K562 (cell line): ENCODE results near the gene NRF1. TPM values are rescaled to one million over a fixed set of nuclear protein-coding genes. Genes with fewer than 3 reads are reported as not detected.

Experiments
- ARNT ChIP-seq, 2 experiments: fragments of 450-650 bp; IDR thresholded peaks; 2 replicates each; pipeline ENCODE4 v1.6.1; 2016; ENCODE audit warnings: mild to moderate bottlenecking in 1 of 2
- C11orf30 ChIP-seq: fragments of 450-650 bp; IDR thresholded peaks from 2 replicates; pipeline ENCODE4 v1.6.1; 2016; ENCODE audit warnings: low read depth, mild to moderate bottlenecking
- CBX3 ChIP-seq, 2 experiments: IDR thresholded peaks; 1 replicate in 1 of 2; 2 replicates in 1 of 2; pipeline ENCODE4 v1.6.1; 2012; ENCODE audit warnings: inconsistent platforms in 2 of 2, low read length in 2 of 2, borderline replicate concordance in 1 of 2, control low read depth in 1 of 2
- DACH1 ChIP-seq: fragments of 450-650 bp; IDR thresholded peaks from 2 replicates; pipeline ENCODE4 v1.6.1; 2018; ENCODE audit not compliant: partially characterized antibody
- GTF2B ChIP-seq: IDR thresholded peaks from 2 replicates; pipeline ENCODE4 v1.6.1; 2011; ENCODE audit not compliant: insufficient read length; ENCODE audit errors: extremely low read depth
- KDM1A ChIP-seq, 2 experiments: fragments of 450-650 bp; IDR thresholded peaks; 2 replicates each; pipeline ENCODE4 v1.6.1; 2016; ENCODE audit warnings: mild to moderate bottlenecking in 2 of 2
- MEIS2 ChIP-seq: fragments of 450-650 bp; IDR thresholded peaks from 2 replicates; pipeline ENCODE4 v1.6.1; 2014; ENCODE audit warnings: mild to moderate bottlenecking; ENCODE audit not compliant: partially characterized antibody
- MLLT1 ChIP-seq, 2 experiments: fragments of 450-650 bp; IDR thresholded peaks; 2 replicates each; pipeline ENCODE4 v1.6.1; 2016
- POLR2A ChIP-seq: fragments of 450-650 bp; conservative IDR thresholded peaks from 2 replicates; pipeline ENCODE4 v1.6.1; 2016
- RBM15 ChIP-seq: fragments of 200-400 bp; formaldehyde crosslinking; IDR thresholded peaks from 2 replicates; pipeline ENCODE4 v1.6.1; 2018; ENCODE audit warnings: mild to moderate bottlenecking, low read length, moderate library complexity; ENCODE audit not compliant: insufficient read depth
- SNIP1 ChIP-seq: fragments of 450-650 bp; IDR thresholded peaks from 2 replicates; pipeline ENCODE4 v1.7.1; 2017; ENCODE audit warnings: low read depth, mild to moderate bottlenecking
- SOX6 ChIP-seq: fragments of 450-650 bp; IDR thresholded peaks from 2 replicates; pipeline ENCODE4 v1.6.1; 2014; ENCODE audit warnings: mild to moderate bottlenecking
- TCF7L2 ChIP-seq: fragments of 150-350 bp; IDR thresholded peaks from 2 replicates; pipeline ENCODE4 v1.6.1; 2016; ENCODE audit warnings: low read depth, mild to moderate bottlenecking, low read length, moderate library complexity
- ZNF282 ChIP-seq: sonication (generic); formaldehyde crosslinking; IDR thresholded peaks from 2 replicates; pipeline ENCODE4 v1.8.1; 2023; ENCODE audit warnings: missing genetic modification reagents
- ZNF354B ChIP-seq: fragments of 250-450 bp; sonication (Bioruptor Pico); IDR thresholded peaks from 2 replicates; pipeline ENCODE4 v1.4.0; 2020
- ZNF584 ChIP-seq: fragments of 200-800 bp; sonication (Bioruptor generic); IDR thresholded peaks from 2 replicates; pipeline ENCODE4 v1.6.1; 2016; ENCODE audit warnings: low read depth, mild to moderate bottlenecking, missing genetic modification characterization, missing compliant biosample characterization
- polyA plus RNA-seq, 8 experiments: library from polyadenylated mRNA; depleted of rRNA in 4 of 8; stranded (reverse) in 5 of 8; unstranded in 3 of 8; fragments of >200 nt; fragmentation: Nextera tagmentation in 2 of 8; fragmentation: Illumina TruSeq in 1 of 8; extraction: Ambion mirVana in 2 of 8; extraction: Trizol in 1 of 8; gene quantifications; 2 replicates each; pipeline versions ENCODE4 v1.2.1 to v1.2.3, GENCODE V29; 2011 to 2014; ENCODE audit warnings: inconsistent platforms in 1 of 8, missing spikeins in 1 of 8
- total RNA-seq, 7 experiments: library from RNA; depleted of rRNA in 6 of 7; stranded (reverse); fragments of >200 nt in 6 of 7; fragmentation: Illumina TruSeq in 2 of 7; extraction: Trizol in 2 of 7; gene quantifications; 2 replicates each; pipeline versions ENCODE4 v1.2.1 to v1.2.3, GENCODE V29; 2011 to 2021; ENCODE audit warnings: low replicate concordance in 1 of 7
- TF ChIP-seq, protein P1 (sequence below), 2 experiments: fragments of 150-350 bp in 1 of 2; IDR thresholded peaks; 2 replicates each; pipeline ENCODE4 v1.6.1; 2012 to 2016; ENCODE audit warnings: low read depth in 2 of 2, low read length in 2 of 2, mild to moderate bottlenecking in 1 of 2, moderate library complexity in 1 of 2
- TF ChIP-seq, protein P2 (sequence below): sonication (generic); formaldehyde crosslinking; IDR thresholded peaks from 2 replicates; pipeline ENCODE4 v1.8.0; 2023; ENCODE audit warnings: mild to moderate bottlenecking, missing genetic modification reagents

The NRF1 gene
- total and polyA plus RNA-seq, 9 of the 15 experiments (the other 6 are each of a cell fraction or from before 2014, with no cell fraction given), result 8.6 to 28.8 (median 20.3) TPM

- TF ChIP-seq, protein P1, sequence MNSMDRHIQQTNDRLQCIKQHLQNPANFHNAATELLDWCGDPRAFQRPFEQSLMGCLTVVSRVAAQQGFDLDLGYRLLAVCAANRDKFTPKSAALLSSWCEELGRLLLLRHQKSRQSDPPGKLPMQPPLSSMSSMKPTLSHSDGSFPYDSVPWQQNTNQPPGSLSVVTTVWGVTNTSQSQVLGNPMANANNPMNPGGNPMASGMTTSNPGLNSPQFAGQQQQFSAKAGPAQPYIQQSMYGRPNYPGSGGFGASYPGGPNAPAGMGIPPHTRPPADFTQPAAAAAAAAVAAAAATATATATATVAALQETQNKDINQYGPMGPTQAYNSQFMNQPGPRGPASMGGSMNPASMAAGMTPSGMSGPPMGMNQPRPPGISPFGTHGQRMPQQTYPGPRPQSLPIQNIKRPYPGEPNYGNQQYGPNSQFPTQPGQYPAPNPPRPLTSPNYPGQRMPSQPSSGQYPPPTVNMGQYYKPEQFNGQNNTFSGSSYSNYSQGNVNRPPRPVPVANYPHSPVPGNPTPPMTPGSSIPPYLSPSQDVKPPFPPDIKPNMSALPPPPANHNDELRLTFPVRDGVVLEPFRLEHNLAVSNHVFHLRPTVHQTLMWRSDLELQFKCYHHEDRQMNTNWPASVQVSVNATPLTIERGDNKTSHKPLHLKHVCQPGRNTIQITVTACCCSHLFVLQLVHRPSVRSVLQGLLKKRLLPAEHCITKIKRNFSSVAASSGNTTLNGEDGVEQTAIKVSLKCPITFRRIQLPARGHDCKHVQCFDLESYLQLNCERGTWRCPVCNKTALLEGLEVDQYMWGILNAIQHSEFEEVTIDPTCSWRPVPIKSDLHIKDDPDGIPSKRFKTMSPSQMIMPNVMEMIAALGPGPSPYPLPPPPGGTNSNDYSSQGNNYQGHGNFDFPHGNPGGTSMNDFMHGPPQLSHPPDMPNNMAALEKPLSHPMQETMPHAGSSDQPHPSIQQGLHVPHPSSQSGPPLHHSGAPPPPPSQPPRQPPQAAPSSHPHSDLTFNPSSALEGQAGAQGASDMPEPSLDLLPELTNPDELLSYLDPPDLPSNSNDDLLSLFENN (IDR thresholded peaks at IDR 0.05; ENCODE audit: low read depth in 2 of 2, low read length in 2 of 2), result no peak
- TF ChIP-seq ZNF584 (CRISPR knock-in tag) (no peak), POLR2A (peak; percentile 83), MLLT1 (IDR thresholded peaks at IDR 0.05) (no peak), TCF7L2 (no peak), KDM1A (IDR thresholded peaks at IDR 0.05) (no peak), SOX6 (peak; percentile 37; the same call in 1 of the 2 replicates), ZNF282 (CRISPR knock-in tag) (0 out of 2 replicates have a peak, but pooled peaks have one; percentile 55), C11orf30 (no peak), ZNF354B (CRISPR knock-in tag) (no peak), RBM15 (no peak), CBX3 (IDR thresholded peaks at IDR 0.05; ENCODE audit: borderline replicate concordance in 1 of 2, low read length in 2 of 2) (no peak), DACH1 (no peak), GTF2B (no peak), SNIP1 (no peak), ARNT (IDR thresholded peaks at IDR 0.05) (no peak), MEIS2 (no peak)
- TF ChIP-seq, protein P2, sequence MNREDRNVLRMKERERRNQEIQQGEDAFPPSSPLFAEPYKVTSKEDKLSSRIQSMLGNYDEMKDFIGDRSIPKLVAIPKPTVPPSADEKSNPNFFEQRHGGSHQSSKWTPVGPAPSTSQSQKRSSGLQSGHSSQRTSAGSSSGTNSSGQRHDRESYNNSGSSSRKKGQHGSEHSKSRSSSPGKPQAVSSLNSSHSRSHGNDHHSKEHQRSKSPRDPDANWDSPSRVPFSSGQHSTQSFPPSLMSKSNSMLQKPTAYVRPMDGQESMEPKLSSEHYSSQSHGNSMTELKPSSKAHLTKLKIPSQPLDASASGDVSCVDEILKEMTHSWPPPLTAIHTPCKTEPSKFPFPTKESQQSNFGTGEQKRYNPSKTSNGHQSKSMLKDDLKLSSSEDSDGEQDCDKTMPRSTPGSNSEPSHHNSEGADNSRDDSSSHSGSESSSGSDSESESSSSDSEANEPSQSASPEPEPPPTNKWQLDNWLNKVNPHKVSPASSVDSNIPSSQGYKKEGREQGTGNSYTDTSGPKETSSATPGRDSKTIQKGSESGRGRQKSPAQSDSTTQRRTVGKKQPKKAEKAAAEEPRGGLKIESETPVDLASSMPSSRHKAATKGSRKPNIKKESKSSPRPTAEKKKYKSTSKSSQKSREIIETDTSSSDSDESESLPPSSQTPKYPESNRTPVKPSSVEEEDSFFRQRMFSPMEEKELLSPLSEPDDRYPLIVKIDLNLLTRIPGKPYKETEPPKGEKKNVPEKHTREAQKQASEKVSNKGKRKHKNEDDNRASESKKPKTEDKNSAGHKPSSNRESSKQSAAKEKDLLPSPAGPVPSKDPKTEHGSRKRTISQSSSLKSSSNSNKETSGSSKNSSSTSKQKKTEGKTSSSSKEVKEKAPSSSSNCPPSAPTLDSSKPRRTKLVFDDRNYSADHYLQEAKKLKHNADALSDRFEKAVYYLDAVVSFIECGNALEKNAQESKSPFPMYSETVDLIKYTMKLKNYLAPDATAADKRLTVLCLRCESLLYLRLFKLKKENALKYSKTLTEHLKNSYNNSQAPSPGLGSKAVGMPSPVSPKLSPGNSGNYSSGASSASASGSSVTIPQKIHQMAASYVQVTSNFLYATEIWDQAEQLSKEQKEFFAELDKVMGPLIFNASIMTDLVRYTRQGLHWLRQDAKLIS (CRISPR knock-in tag), result peak; percentile 29
Observed at GRCh38 chr7:129779602-129780256, 168.2 kb downstream of the NRF1 start (continued).
